HEK293 (cell line): ENCODE results near the gene SMARCA2.

Experiments used
- CTCF ChIA-PET: fragments of 350-600 bp; formaldehyde crosslinking; extraction: SDS; loops from one replicate; lab custom pipeline; 2021; ENCODE audit warnings: antibody characterized with exemption; lab: Yijun Ruan, JAX
- POLR2A ChIA-PET: fragments of 300-600 bp; formaldehyde crosslinking; extraction: SDS; loops from one replicate; lab custom pipeline; 2020; ENCODE audit warnings: antibody characterized with exemption, inconsistent platforms; lab: Yijun Ruan, JAX
- H3K27ac ChIP-seq: fragments of 200-500 bp; sonication (Bioruptor generic); 2 replicates; pipeline ENCODE4 v1.5.1; 2014; ENCODE audit warnings: low read depth, low read length, control low read depth, inconsistent platforms; ENCODE audit errors: extremely low read depth
- H3K36me3 ChIP-seq, 2 experiments: fragments of 200-500 bp in 1 of 2; sonication (Bioruptor generic) in 1 of 2; 1 replicate in 1 of 2; 2 replicates in 1 of 2; pipeline ENCODE4 v1.5.1; 2014 to 2017; ENCODE audit warnings: inconsistent platforms in 2 of 2, low read length in 2 of 2; ENCODE audit not compliant: control insufficient read depth in 2 of 2, insufficient read depth in 1 of 2
- H3K4me1 ChIP-seq: fragments of 200-500 bp; sonication (Bioruptor generic); 2 replicates; pipeline ENCODE4 v1.5.1; 2014; ENCODE audit warnings: mild to moderate bottlenecking, low read length, inconsistent platforms; ENCODE audit not compliant: control insufficient read depth, insufficient read depth
- H3K4me3 ChIP-seq: 2 replicates; pipeline ENCODE4 v1.5.1; 2011; ENCODE audit warnings: low read depth, mild to moderate bottlenecking, control low read depth, low read length, moderate library complexity
- H3K9me3 ChIP-seq: fragments of 200-500 bp; sonication (Bioruptor generic); 2 replicates; pipeline ENCODE4 v1.5.1; 2014; ENCODE audit warnings: low read depth, low read length, inconsistent platforms; ENCODE audit not compliant: control insufficient read depth, insufficient read depth
- GLIS2 ChIP-seq: fragments of 450-650 bp; formaldehyde crosslinking; IDR thresholded peaks from 2 replicates; pipeline ENCODE4 v1.5.1; 2016; ENCODE audit warnings: missing biosample characterization, missing genetic modification characterization
- IKZF3 ChIP-seq: fragments of 450-650 bp; IDR thresholded peaks from 2 replicates; pipeline ENCODE4 v1.5.0; 2018; ENCODE audit warnings: missing biosample characterization, mild to moderate bottlenecking, missing genetic modification characterization, moderate library complexity
- KLF7 ChIP-seq: fragments of 450-650 bp; formaldehyde crosslinking; IDR thresholded peaks from 2 replicates; pipeline ENCODE4 v1.5.1; 2016; ENCODE audit warnings: missing biosample characterization, missing genetic modification characterization, borderline replicate concordance
- MYNN ChIP-seq: fragments of 450-650 bp; formaldehyde crosslinking; IDR thresholded peaks from 2 replicates; pipeline ENCODE4 v1.5.1; 2016; ENCODE audit warnings: missing biosample characterization, missing genetic modification characterization, borderline replicate concordance
- REPIN1 ChIP-seq: fragments of 450-650 bp; formaldehyde crosslinking; IDR thresholded peaks from 2 replicates; pipeline ENCODE4 v1.5.1; 2017; ENCODE audit warnings: missing biosample characterization, missing genetic modification characterization, low read depth
- SP2 ChIP-seq: fragments of 450-650 bp; formaldehyde crosslinking; IDR thresholded peaks from 2 replicates; pipeline ENCODE4 v1.5.1; 2016; ENCODE audit warnings: missing biosample characterization, missing genetic modification characterization
- YY2 ChIP-seq: fragments of 450-650 bp; formaldehyde crosslinking; IDR thresholded peaks from 2 replicates; pipeline ENCODE4 v1.5.1; 2016; ENCODE audit warnings: missing biosample characterization, missing genetic modification characterization
- ZBTB20 ChIP-seq: fragments of 450-650 bp; formaldehyde crosslinking; IDR thresholded peaks from 2 replicates; pipeline ENCODE4 v1.5.1; 2016; ENCODE audit warnings: missing biosample characterization, missing genetic modification characterization
- ZFP41 ChIP-seq: fragments of 450-650 bp; formaldehyde crosslinking; IDR thresholded peaks from 2 replicates; pipeline ENCODE4 v1.5.1; 2016; ENCODE audit warnings: missing biosample characterization, missing genetic modification characterization, borderline replicate concordance
- ZIC2 ChIP-seq: fragments of 450-650 bp; formaldehyde crosslinking; IDR thresholded peaks from 2 replicates; pipeline ENCODE4 v1.5.1; 2016; ENCODE audit warnings: missing biosample characterization, missing genetic modification characterization
- ZNF114 ChIP-seq: fragments of 450-650 bp; formaldehyde crosslinking; IDR thresholded peaks from 2 replicates; pipeline ENCODE4 v1.5.0; 2017; ENCODE audit warnings: missing biosample characterization, missing genetic modification characterization
- ZNF121 ChIP-seq: fragments of 450-650 bp; formaldehyde crosslinking; IDR thresholded peaks from 2 replicates; pipeline ENCODE4 v1.5.1; 2016; ENCODE audit warnings: missing biosample characterization, missing genetic modification characterization
- ZNF140 ChIP-seq: fragments of 450-650 bp; formaldehyde crosslinking; IDR thresholded peaks from 2 replicates; pipeline ENCODE4 v1.5.1; 2016; ENCODE audit warnings: missing biosample characterization, missing genetic modification characterization
- ZNF174 ChIP-seq: fragments of 450-650 bp; formaldehyde crosslinking; IDR thresholded peaks from 2 replicates; pipeline ENCODE4 v1.5.0; 2017; ENCODE audit warnings: missing biosample characterization, mild to moderate bottlenecking, missing genetic modification characterization
- ZNF248 ChIP-seq: fragments of 450-650 bp; formaldehyde crosslinking; IDR thresholded peaks from 2 replicates; pipeline ENCODE4 v1.5.1; 2017; ENCODE audit warnings: missing biosample characterization, missing genetic modification characterization
- ZNF266 ChIP-seq: fragments of 450-650 bp; formaldehyde crosslinking; IDR thresholded peaks from 2 replicates; pipeline ENCODE4 v1.5.1; 2016; ENCODE audit warnings: missing biosample characterization, missing genetic modification characterization, low read depth
- ZNF341 ChIP-seq: fragments of 450-650 bp; formaldehyde crosslinking; IDR thresholded peaks from 2 replicates; pipeline ENCODE4; 2016; ENCODE audit warnings: low read depth, missing biosample characterization, missing genetic modification characterization
- ZNF350 ChIP-seq: fragments of 450-650 bp; formaldehyde crosslinking; IDR thresholded peaks from 2 replicates; pipeline ENCODE4 v1.5.0; 2017; ENCODE audit warnings: missing biosample characterization, mild to moderate bottlenecking, missing genetic modification characterization
- ZNF426 ChIP-seq: fragments of 450-650 bp; formaldehyde crosslinking; IDR thresholded peaks from 2 replicates; pipeline ENCODE4 v1.5.1; 2017; ENCODE audit warnings: missing biosample characterization, missing genetic modification characterization, mild to moderate bottlenecking, inconsistent platforms, moderate library complexity
- ZNF518A ChIP-seq: fragments of 450-650 bp; formaldehyde crosslinking; conservative IDR thresholded peaks from 2 replicates; pipeline ENCODE4 v1.5.1; 2016; ENCODE audit warnings: low read depth, missing biosample characterization, missing genetic modification characterization
- ZNF600 ChIP-seq: fragments of 450-650 bp; formaldehyde crosslinking; IDR thresholded peaks from 2 replicates; pipeline ENCODE4 v1.5.1; 2016; ENCODE audit warnings: missing biosample characterization, missing genetic modification characterization
- ZNF654 ChIP-seq: fragments of 450-650 bp; formaldehyde crosslinking; IDR thresholded peaks from 2 replicates; pipeline ENCODE4 v1.5.1; 2016; ENCODE audit warnings: low read depth, missing biosample characterization, missing genetic modification characterization
- ZNF658 ChIP-seq: fragments of 450-650 bp; formaldehyde crosslinking; IDR thresholded peaks from 2 replicates; pipeline ENCODE4; 2016; ENCODE audit warnings: missing biosample characterization, missing genetic modification characterization
- ZNF747 ChIP-seq: fragments of 450-650 bp; formaldehyde crosslinking; IDR thresholded peaks from 2 replicates; pipeline ENCODE4 v1.5.1; 2016; ENCODE audit warnings: missing biosample characterization, missing genetic modification characterization
- ZNF837 ChIP-seq: fragments of 450-650 bp; formaldehyde crosslinking; IDR thresholded peaks from 2 replicates; pipeline ENCODE4 v1.5.1; 2016; ENCODE audit warnings: missing biosample characterization, missing genetic modification characterization
- ZSCAN18 ChIP-seq: fragments of 450-650 bp; formaldehyde crosslinking; IDR thresholded peaks from 2 replicates; pipeline ENCODE4 v1.5.1; 2016; ENCODE audit warnings: missing biosample characterization, missing genetic modification characterization
- ZSCAN30 ChIP-seq: fragments of 450-650 bp; IDR thresholded peaks from 2 replicates; pipeline ENCODE4 v1.5.1; 2018; ENCODE audit warnings: missing biosample characterization, mild to moderate bottlenecking, missing genetic modification characterization, moderate library complexity
- ZXDB ChIP-seq: fragments of 450-650 bp; formaldehyde crosslinking; IDR thresholded peaks from 2 replicates; pipeline ENCODE4 v1.5.1; 2016; ENCODE audit warnings: missing biosample characterization, missing genetic modification characterization

The SMARCA2 gene

GRCh38 chr9:2154731-2155130 is 139.6 kb downstream of the SMARCA2 start:
- no peaks in the 10 kb centered on the region for H3K9me3 ChIP-seq
- POLR2A ChIA-PET: no interaction called here

GRCh38 chr9:2155966-2156365 is 140.8 kb downstream of the SMARCA2 start:
- ChIA-PET CTCF (no interaction called here), POLR2A (no interaction called here)
- no peaks in the 10 kb centered on the region for H3K36me3 ChIP-seq
- H3K27ac ChIP-seq: no peak overlapping the region
- no peaks in the 10 kb centered on the region for H3K9me3 ChIP-seq
- TF ChIP-seq ZNF654 (tag by site-specific recombination) (no peak), YY2 (no peak), ZNF837 (tag by site-specific recombination) (no peak), ZNF341 (tag by site-specific recombination) (no peak), ZSCAN30 (tag by site-specific recombination) (no peak), KLF7 (tag by site-specific recombination) (no peak), SP2 (tag by site-specific recombination) (no peak), ZXDB (tag by site-specific recombination) (no peak), REPIN1 (no peak), ZSCAN18 (tag by site-specific recombination) (no peak), ZNF174 (no peak), ZNF140 (tag by site-specific recombination) (no peak), ZNF248 (tag by site-specific recombination) (no peak), ZNF266 (no peak), GLIS2 (tag by site-specific recombination) (no peak), ZNF600 (tag by site-specific recombination) (no peak)
- TF ChIP-seq, all 188 proteins: peak for 0
- Histone ChIP-seq H3K4me1 (peaks cover 8% of the 10 kb centered on the region; the same call in 1 of the 2 replicates), H3K4me3 (no peak overlapping the region)

More at GRCh38 chr9:2154731-2155130, 139.6 kb downstream of the SMARCA2 start:
- Histone ChIP-seq H3K4me3 (no peak overlapping the region), H3K27ac (no peak overlapping the region), H3K36me3 (no peaks in the 10 kb centered on the region), H3K4me1 (peaks cover 5% of the 10 kb centered on the region; the same call in 1 of the 2 replicates)
- no peak for TF ChIP-seq ZNF174
- TF ChIP-seq ZFP41 (tag by site-specific recombination): no peak
- TF ChIP-seq ZNF121 (tag by site-specific recombination): no peak
- TF ChIP-seq ZNF747 (tag by site-specific recombination): no peak
- TF ChIP-seq ZNF658 (tag by site-specific recombination): no peak
- CTCF ChIA-PET: no interaction called here

- H3K9me3 ChIP-seq: no peaks in the 10 kb centered on the region
- CTCF ChIA-PET: interaction anchor here (0.8 to 1.5 kb wide), 2 partner anchors 15 to 23 kb away, joined by 3 read pairs; no protein-coding TSS in a partner anchor
- peaks cover 0 to 4% of the 10 kb centered on the region in 2 experiments; a peak in 1 of 3 replicates for H3K36me3 ChIP-seq
- H3K4me3 ChIP-seq: peak overlapping the region; percentile 18; the same call in 1 of the 2 replicates
- peaks cover 8% of the 10 kb centered on the region; the same call in 1 of the 2 replicates for H3K4me1 ChIP-seq
- H3K27ac ChIP-seq: no peak overlapping the region; the same call in 1 of the 2 replicates
- POLR2A ChIA-PET: no interaction called here
- TF ChIP-seq ZIC2 (no peak), ZNF350 (tag by site-specific recombination) (no peak), MYNN (tag by site-specific recombination) (no peak), ZNF114 (no peak), ZBTB20 (peak; percentile 92), ZNF426 (tag by site-specific recombination) (no peak), IKZF3 (tag by site-specific recombination) (0 out of 2 replicates have a peak, but pooled peaks have one; percentile 30), ZNF518A (tag by site-specific recombination) (no peak)
Observed at GRCh38 chr9:2157277-2158110, 142.3 kb downstream of the SMARCA2 start.
